Left ventricle myocardium inferior (tissue), 1 donor: ENCODE results near the gene SORCS2. TPM values are rescaled to one million over a fixed set of nuclear protein-coding genes. Genes with fewer than 3 reads are reported as not detected.
A peak's percentile ranks its signal among the peaks of the same experiment; 100 is the strongest.

Experiments
- DNase-seq: peaks from one replicate; pipeline ENCODE4 v3.0.0-alpha.2; 2020
- H3K27ac ChIP-seq: fragments of 200-600 bp; replicated peaks from 2 replicates; pipeline ENCODE4 v1.8.0; 2021
- H3K27me3 ChIP-seq: fragments of 200-600 bp; 2 replicates; pipeline ENCODE4 v1.8.0; 2021; ENCODE audit warnings: low read depth
- H3K36me3 ChIP-seq: fragments of 200-600 bp; 2 replicates; pipeline ENCODE4 v1.8.0; 2021
- H3K4me1 ChIP-seq: fragments of 200-600 bp; 2 replicates; pipeline ENCODE4 v1.8.0; 2021
- H3K4me3 ChIP-seq: fragments of 200-600 bp; 2 replicates; pipeline ENCODE4 v1.8.0; 2021; ENCODE audit warnings: mild to moderate bottlenecking, moderate library complexity
- H3K9me3 ChIP-seq: fragments of 200-600 bp; replicated peaks from 2 replicates; pipeline ENCODE4 v1.8.0; 2021
- CTCF ChIP-seq: fragments of 200-600 bp; IDR thresholded peaks from 2 replicates; pipeline ENCODE4 v1.8.0; 2021; ENCODE audit warnings: antibody characterized with exemption, mild to moderate bottlenecking, borderline replicate concordance
- intact Hi-C: fragments of 100-400 bp; cut with micrococcal nuclease; formaldehyde crosslinking; loops from one replicate; pipeline ENCODE4 v1.11.0; 2022
- total RNA-seq: library from RNA; stranded (reverse); fragmentation: NEBNext Ultra II Directional; extraction: Animal tissue kit (Norgen Biotek cat#: 25700); gene quantifications from one replicate; pipeline ENCODE4 v1.2.1, GENCODE V29; 2021
- donor health status: DM: no; HTN: yes; CAD: no; lungs with severe emphysema.

The SORCS2 gene
- total RNA-seq, 1 donor from 2014 or later = 1.2 TPM

DNA sequence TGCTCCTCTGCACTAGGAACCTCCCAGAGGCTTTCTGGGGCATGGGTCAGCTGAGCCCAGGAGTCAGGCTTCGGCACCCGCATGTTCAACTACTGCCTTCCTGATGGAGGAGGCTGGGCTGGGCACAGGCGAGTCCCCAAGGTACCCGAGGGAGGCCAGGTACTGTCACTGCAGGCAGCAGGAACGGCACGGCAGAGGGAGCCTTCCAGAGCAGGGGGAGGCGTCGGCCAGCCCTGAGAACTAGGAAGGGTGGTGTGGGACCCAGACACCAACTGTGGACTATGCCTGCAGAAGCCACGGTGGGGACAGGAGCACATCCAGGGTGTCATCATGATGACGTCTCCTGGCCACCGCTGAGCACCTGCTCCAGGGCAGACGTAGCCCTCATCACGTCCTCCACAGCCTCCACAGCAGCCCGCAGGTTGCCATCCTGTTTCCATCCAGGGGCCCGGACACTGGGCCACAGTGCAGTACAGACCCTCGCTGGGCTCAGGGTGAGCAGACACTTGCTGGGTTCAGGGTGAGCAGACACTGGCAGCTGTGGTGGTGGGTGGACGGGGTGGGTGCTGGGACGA is 40.8 kb downstream of the SORCS2 start:
- peaks cover under 1% of the 10 kb centered on the region for H3K9me3 ChIP-seq
- DNase-seq = no peak
- no peak overlapping the region for H3K27ac ChIP-seq
- no peaks in the 10 kb centered on the region for H3K36me3 ChIP-seq
- peaks cover 22% of the 10 kb centered on the region for H3K4me1 ChIP-seq
- intact Hi-C loops = no loop called here
- TF ChIP-seq CTCF = no peak
- H3K4me3 ChIP-seq = no peak overlapping the region
- H3K27me3 ChIP-seq = peaks cover 7% of the 10 kb centered on the region

- H3K27me3 ChIP-seq = peaks cover 7% of the 10 kb centered on the region
- TF ChIP-seq CTCF = no peak
- intact Hi-C loops = no loop called here
- H3K36me3 ChIP-seq = no peaks in the 10 kb centered on the region
- H3K4me1 ChIP-seq = peaks cover 27% of the 10 kb centered on the region
- no peak overlapping the region for H3K4me3 ChIP-seq
- peaks cover 5% of the 10 kb centered on the region for H3K9me3 ChIP-seq
- no peak overlapping the region for H3K27ac ChIP-seq
- no peak for DNase-seq
These were observed 41.3 kb downstream of the SORCS2 start for GRCh38 chr4:7233601-7234000.

GRCh38 chr4:7234355-7235029 is 42.2 kb downstream of the SORCS2 start:
- H3K9me3 ChIP-seq = peaks cover 8% of the 10 kb centered on the region
- H3K27ac ChIP-seq = no peak overlapping the region
- intact Hi-C loops = no loop called here
- no peak for TF ChIP-seq CTCF
- H3K27me3 ChIP-seq = peaks cover 15% of the 10 kb centered on the region
- H3K4me3 ChIP-seq = no peak overlapping the region
- no peak for DNase-seq
- no peaks in the 10 kb centered on the region for H3K36me3 ChIP-seq
- H3K4me1 ChIP-seq = peaks cover 36% of the 10 kb centered on the region

- no peak overlapping the region for H3K27ac ChIP-seq
- H3K4me1 ChIP-seq = peaks cover 41% of the 10 kb centered on the region
- peaks cover 8% of the 10 kb centered on the region for H3K9me3 ChIP-seq
- DNase-seq = no peak
- no peak for TF ChIP-seq CTCF
- no peak overlapping the region for H3K4me3 ChIP-seq
- H3K36me3 ChIP-seq = no peaks in the 10 kb centered on the region
- peaks cover 15% of the 10 kb centered on the region for H3K27me3 ChIP-seq
- intact Hi-C loops = no loop called here
These were observed 42.7 kb downstream of the SORCS2 start for GRCh38 chr4:7235030-7235380.

DNA sequence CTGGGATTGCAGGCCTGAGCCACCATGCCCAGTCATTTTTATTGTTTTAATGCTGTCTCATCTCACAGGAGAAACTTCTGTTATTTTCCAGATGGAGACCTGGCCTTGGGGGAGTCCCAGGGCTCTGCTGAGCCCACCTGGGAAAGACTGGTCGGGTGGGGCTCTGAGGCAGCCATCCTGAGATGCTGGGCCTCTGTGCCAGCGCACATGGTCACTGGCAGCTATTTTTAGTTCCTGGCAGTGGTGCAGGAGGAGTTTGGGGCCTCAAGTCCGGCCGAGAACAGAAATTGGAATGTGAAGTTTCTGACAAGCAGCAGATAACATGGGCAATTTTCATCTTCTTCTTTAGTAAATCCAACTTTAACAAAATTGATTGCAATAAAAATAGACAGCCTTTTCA is 44.5 kb downstream of the SORCS2 start:
- intact Hi-C loops = no loop called here
- peak; percentile 44 for DNase-seq
- TF ChIP-seq CTCF = no peak

More for the DNA sequence above, 44.5 kb downstream of the SORCS2 start:
- no peak overlapping the region for H3K4me3 ChIP-seq
- peaks cover 15% of the 10 kb centered on the region for H3K27me3 ChIP-seq
- H3K27ac ChIP-seq = peak overlapping the region; percentile 77
- H3K4me1 ChIP-seq = peaks cover 41% of the 10 kb centered on the region
- H3K36me3 ChIP-seq = no peaks in the 10 kb centered on the region
- H3K9me3 ChIP-seq = peaks cover 8% of the 10 kb centered on the region
